ENCODE results near the gene PPP1CC.

The PPP1CC gene

GRCh38 chr12:110688446-110689280, 54.0 kb downstream of the PPP1CC start, which contains the start of gene HVCN1:
Gene HVCN1, minus strand, starts transcription at chr12:110689115. Its CDS starts 5,870 bp downstream, at chr12:110683245.
- H3K79me2 ChIP-seq (ENCODE audit: low read length), result no peaks in the 10 kb centered on the region
- peak within 1 kb of the TSS; percentile 29 for H3K9ac ChIP-seq (ENCODE audit: low read length)
- H2AFZ ChIP-seq (ENCODE audit: low read depth, low read length), result no peak within 1 kb of the TSS
- no peaks in the 10 kb centered on the region for H4K20me1 ChIP-seq (ENCODE audit: insufficient read depth, low read length)
- H3K27me3 ChIP-seq (ENCODE audit: low read depth, low read length), result peaks cover 17% of the 10 kb centered on the region
- H3K36me3 ChIP-seq (replicated peaks; ENCODE audit: low read depth, low read length), result no peaks in the 10 kb centered on the region
- H3K27ac ChIP-seq (ENCODE audit: low read length), result no peak within 1 kb of the TSS
- no peak for TF ChIP-seq EZH2phosphoT487 (IDR thresholded peaks at IDR 0.05; ENCODE audit: low read depth)
- TF ChIP-seq, protein P1, sequence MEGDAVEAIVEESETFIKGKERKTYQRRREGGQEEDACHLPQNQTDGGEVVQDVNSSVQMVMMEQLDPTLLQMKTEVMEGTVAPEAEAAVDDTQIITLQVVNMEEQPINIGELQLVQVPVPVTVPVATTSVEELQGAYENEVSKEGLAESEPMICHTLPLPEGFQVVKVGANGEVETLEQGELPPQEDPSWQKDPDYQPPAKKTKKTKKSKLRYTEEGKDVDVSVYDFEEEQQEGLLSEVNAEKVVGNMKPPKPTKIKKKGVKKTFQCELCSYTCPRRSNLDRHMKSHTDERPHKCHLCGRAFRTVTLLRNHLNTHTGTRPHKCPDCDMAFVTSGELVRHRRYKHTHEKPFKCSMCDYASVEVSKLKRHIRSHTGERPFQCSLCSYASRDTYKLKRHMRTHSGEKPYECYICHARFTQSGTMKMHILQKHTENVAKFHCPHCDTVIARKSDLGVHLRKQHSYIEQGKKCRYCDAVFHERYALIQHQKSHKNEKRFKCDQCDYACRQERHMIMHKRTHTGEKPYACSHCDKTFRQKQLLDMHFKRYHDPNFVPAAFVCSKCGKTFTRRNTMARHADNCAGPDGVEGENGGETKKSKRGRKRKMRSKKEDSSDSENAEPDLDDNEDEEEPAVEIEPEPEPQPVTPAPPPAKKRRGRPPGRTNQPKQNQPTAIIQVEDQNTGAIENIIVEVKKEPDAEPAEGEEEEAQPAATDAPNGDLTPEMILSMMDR (IDR thresholded peaks at IDR 0.05; ENCODE audit: low read depth, low read length), result no peak
- H3K9me3 ChIP-seq (ENCODE audit: insufficient read depth, low read length), result no peaks in the 10 kb centered on the region
- H3K4me1 ChIP-seq (ENCODE audit: low read length), result peaks cover 19% of the 10 kb centered on the region
- peak within 1 kb of the TSS; percentile 61 for H3K4me2 ChIP-seq (ENCODE audit: low read length)
- H3K4me3 ChIP-seq (ENCODE audit: low read length), result peak within 1 kb of the TSS; percentile 70

DNA sequence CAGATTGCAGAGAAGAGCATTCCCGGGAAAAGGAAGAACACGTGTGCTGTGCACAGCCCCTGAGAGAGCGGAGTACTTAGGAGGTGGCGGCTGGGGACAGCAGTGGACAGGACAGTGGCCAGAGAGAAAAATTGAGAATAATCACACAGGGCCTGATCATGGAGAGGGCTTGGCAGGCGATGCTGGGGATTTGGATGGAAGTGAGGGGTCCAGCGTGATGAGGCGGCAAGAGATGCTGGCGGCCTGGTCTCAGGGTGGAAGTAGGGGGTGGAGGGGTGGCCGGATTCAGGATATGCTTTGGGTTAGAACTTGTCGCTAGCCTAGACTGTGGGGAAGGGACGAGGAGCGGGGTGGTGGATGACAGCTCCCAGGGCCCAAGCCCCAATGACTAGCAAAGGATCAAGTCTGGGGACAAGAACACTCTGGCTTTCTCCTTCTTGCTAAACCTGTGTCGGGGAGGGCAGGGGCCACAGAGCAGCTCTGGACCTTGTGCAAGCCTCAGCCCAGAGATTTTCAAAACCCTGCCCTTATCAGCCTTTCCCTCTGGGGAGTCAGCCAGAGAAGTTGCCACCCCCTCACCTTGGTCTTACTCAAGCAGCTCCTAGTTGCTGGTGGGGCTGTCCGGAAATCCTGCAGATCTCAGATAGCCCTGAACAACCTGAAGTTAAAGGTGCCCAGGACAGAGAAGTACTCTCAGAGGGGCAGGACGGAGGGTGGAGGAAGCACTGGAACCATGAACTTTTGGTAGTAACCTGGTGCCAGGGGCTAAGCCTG, 55.1 kb downstream of the PPP1CC start:
- no peaks in the 10 kb centered on the region for H3K79me2 ChIP-seq (ENCODE audit: low read length)
- no peak overlapping the region for H3K4me3 ChIP-seq (ENCODE audit: low read length)
- H3K9me3 ChIP-seq (ENCODE audit: insufficient read depth, low read length), result no peaks in the 10 kb centered on the region
- H3K27me3 ChIP-seq (ENCODE audit: low read depth, low read length), result peaks cover 17% of the 10 kb centered on the region
- H3K4me1 ChIP-seq (ENCODE audit: low read length), result peaks cover 19% of the 10 kb centered on the region
- no peak overlapping the region for H2AFZ ChIP-seq (ENCODE audit: low read depth, low read length)
- H4K20me1 ChIP-seq (ENCODE audit: insufficient read depth, low read length), result no peaks in the 10 kb centered on the region
- H3K27ac ChIP-seq (ENCODE audit: low read length), result no peak overlapping the region
- H3K9ac ChIP-seq (ENCODE audit: low read length), result no peak overlapping the region
- TF ChIP-seq, protein P1 (IDR thresholded peaks at IDR 0.05; ENCODE audit: low read depth, low read length), result no peak
- no peak for TF ChIP-seq EZH2phosphoT487 (IDR thresholded peaks at IDR 0.05; ENCODE audit: low read depth)
- H3K4me2 ChIP-seq (ENCODE audit: low read length), result no peak overlapping the region
- H3K36me3 ChIP-seq (replicated peaks; ENCODE audit: low read depth, low read length), result no peaks in the 10 kb centered on the region

GRCh38 chr12:110686294-110686903, 56.3 kb downstream of the PPP1CC start:
- Histone ChIP-seq H3K9me3 (ENCODE audit: insufficient read depth, low read length) (no peaks in the 10 kb centered on the region), H3K4me2 (ENCODE audit: low read length) (no peak overlapping the region), H3K9ac (ENCODE audit: low read length) (no peak overlapping the region), H3K27me3 (ENCODE audit: low read depth, low read length) (peaks cover 17% of the 10 kb centered on the region), H2AFZ (ENCODE audit: low read depth, low read length) (no peak overlapping the region), H3K79me2 (ENCODE audit: low read length) (no peaks in the 10 kb centered on the region), H3K36me3 (replicated peaks; ENCODE audit: low read depth, low read length) (no peaks in the 10 kb centered on the region), H4K20me1 (ENCODE audit: insufficient read depth, low read length) (no peaks in the 10 kb centered on the region), H3K4me1 (ENCODE audit: low read length) (peaks cover 18% of the 10 kb centered on the region), H3K4me3 (ENCODE audit: low read length) (no peak overlapping the region), H3K27ac (ENCODE audit: low read length) (no peak overlapping the region)
- TF ChIP-seq EZH2phosphoT487 (IDR thresholded peaks at IDR 0.05; ENCODE audit: low read depth), result no peak
- TF ChIP-seq, protein P1 (IDR thresholded peaks at IDR 0.05; ENCODE audit: low read depth, low read length), result no peak

Data from OCI-LY3 (cell line).